ENCODE results near the gene MRM1.

- no peak for TF ChIP-seq CTCF (IDR thresholded peaks at IDR 0.05)
- no peak for TF ChIP-seq POLR2A (IDR thresholded peaks at IDR 0.05)
Observed at GRCh38 chr17:36628576-36628975, 27.2 kb downstream of the MRM1 start.

Data from vagina (tissue), 2 donors.